Upper lobe of left lung (tissue), 6 donors: ENCODE results near the gene APBA3. TPM values are rescaled to one million over a fixed set of nuclear protein-coding genes. Genes with fewer than 3 reads are reported as not detected.

ENCODE experiments used
- ATAC-seq, 2 donors: fragments of 200-7000 bp; cut with Tn5 transposase; one replicate each; pipeline ENCODE4 v1.9.1; 2022; ENCODE audit warnings: mild to moderate bottlenecking in 2 of 2, moderate library complexity in 2 of 2; ENCODE audit not compliant: low FRiP score in 2 of 2
- DNase-seq, 2 donors: peaks; one replicate each; pipeline ENCODE4 v3.0.0-alpha.2; 2019 to 2020
- H3K27ac ChIP-seq, 4 donors: fragments of 200-600 bp; sonication (generic); one replicate each; pipeline ENCODE4 v1.5.1; 2016 to 2019
- H3K27me3 ChIP-seq, 4 donors: fragments of 200-600 bp; sonication (generic); one replicate each; pipeline ENCODE4 v1.5.1; 2017 to 2019
- H3K36me3 ChIP-seq, 4 donors: fragments of 200-600 bp; sonication (generic); one replicate each; pipeline ENCODE4 v1.5.1; 2016 to 2019
- H3K4me1 ChIP-seq, 4 donors: fragments of 200-600 bp; sonication (generic); one replicate each; pipeline ENCODE4 v1.5.1; 2018 to 2019
- H3K4me3 ChIP-seq, 4 donors: fragments of 200-600 bp; sonication (generic); one replicate each; pipeline ENCODE4 v1.5.1; 2017 to 2019; ENCODE audit warnings: mild to moderate bottlenecking in 2 of 4, moderate library complexity in 1 of 4
- H3K9me3 ChIP-seq, 4 donors: fragments of 200-600 bp; sonication (generic); one replicate each; pipeline ENCODE4 v1.5.1; 2018 to 2019
- EP300 ChIP-seq, 4 donors: sonication (generic); formaldehyde crosslinking; IDR thresholded peaks; one replicate each; pipeline ENCODE4 v1.5.1; 2017; ENCODE audit warnings: antibody characterized with exemption in 4 of 4, control low read depth in 2 of 4
- POLR2A ChIP-seq, 4 donors: fragments of 450-650 bp; IDR thresholded peaks; one replicate each; pipeline ENCODE4 v1.5.1; 2016 to 2017; ENCODE audit warnings: antibody characterized with exemption in 4 of 4, mild to moderate bottlenecking in 2 of 4
- POLR2AphosphoS5 ChIP-seq, 2 donors: sonication (generic); formaldehyde crosslinking; IDR thresholded peaks; one replicate each; pipeline ENCODE4 v1.5.1; 2017; ENCODE audit warnings: antibody characterized with exemption in 2 of 2
- WGBS, 2 donors: methylation state at CpG; one replicate each; pipeline ENCODE4 v1.1.5; 2017 to 2018; 5-methylcytosine and 5-hydroxymethylcytosine counted together
- total RNA-seq, 6 donors: library from RNA; depleted of rRNA in 4 of 6; stranded (reverse); fragments of >200 nt in 4 of 6; gene quantifications; one replicate each; pipeline versions ENCODE4 v1.1.0 to v1.2.1, GENCODE V29; 2016 to 2021
- TF ChIP-seq, protein P1 (sequence below), 6 experiments: fragments of 450-650 bp in 4 of 6; fragments of 200-600 bp in 2 of 6; sonication (generic) in 2 of 6; IDR thresholded peaks; one replicate each; pipeline ENCODE4 v1.5.1; 2016 to 2019; ENCODE audit warnings: antibody characterized with exemption in 6 of 6
- donor health status: DM: no; HTN: no; CAD: no; lungs with moderate emphysema.
- donor health status: DM: no; HTN: yes; CAD: no; lungs with severe emphysema.

The APBA3 gene
- total RNA-seq, 6 donors from 2014 or later = 13.4 to 92.2 (median 21.6) TPM

DNA sequence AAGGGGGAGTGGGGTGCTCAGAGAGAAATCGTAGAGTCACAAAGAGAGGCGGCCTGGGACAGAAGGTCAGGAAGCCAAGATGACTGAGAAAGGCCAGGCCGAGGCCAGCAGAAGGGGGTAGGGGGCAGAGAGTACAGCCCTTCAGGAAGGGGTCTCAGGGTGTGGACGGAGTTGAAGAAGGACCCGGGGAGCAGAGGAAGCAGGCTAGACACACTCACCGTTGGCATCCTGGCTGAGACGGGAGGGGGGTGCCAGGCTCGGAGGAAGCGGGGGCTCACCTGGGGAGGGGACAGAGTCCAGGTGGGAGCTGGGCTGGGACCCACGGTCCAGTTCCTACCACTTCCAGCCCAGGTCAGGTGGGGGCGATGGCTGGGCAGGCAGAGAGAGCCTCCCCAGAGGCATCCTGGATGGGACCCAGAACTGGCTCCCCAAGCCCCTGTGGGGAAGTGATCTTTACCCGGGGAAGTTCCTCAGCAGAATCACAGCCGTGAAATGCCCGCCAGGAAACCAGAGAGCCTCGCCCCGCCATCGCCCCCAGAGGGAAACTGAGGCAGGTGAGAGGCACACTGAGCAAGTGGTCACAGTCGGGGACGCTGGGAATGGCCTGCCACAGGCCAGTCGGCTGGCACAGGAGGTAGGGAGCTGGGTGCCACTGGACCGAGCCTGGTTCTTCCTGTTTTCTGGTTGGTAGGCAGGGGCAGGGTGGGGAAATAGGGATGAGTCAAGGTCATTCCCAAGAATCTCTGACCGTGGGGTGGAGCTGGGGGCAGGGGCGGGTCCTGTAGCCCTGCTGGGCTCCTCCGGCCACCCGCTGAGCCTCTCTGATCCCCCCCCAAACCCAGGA, 23.3 kb upstream of the APBA3 start:
- 32 to 33% methylated on average over 10 to 25 of the region's 25 CpGs for whole genome bisulfite sequencing, 2 donors
- Histone ChIP-seq H3K27me3 (peaks cover 0 to 7% (median 3%) of the 10 kb centered on the region in 4 donors), H3K27ac (peak overlapping the region in 2 of 4 donors; percentile 30 to 79), H3K36me3 (peaks cover 0 to 10% (median 0%) of the 10 kb centered on the region in 4 donors), H3K4me1 (peaks cover 0 to 22% (median 4%) of the 10 kb centered on the region in 4 donors), H3K4me3 (peak overlapping the region in 3 of 4 donors; percentile 55 to 64 (median 63)), H3K9me3 (peaks cover 12 to 27% (median 17%) of the 10 kb centered on the region in 4 donors)
- DNase-seq = no peak
- TF ChIP-seq POLR2AphosphoS5 (IDR thresholded peaks at IDR 0.05) = no peak
- TF ChIP-seq, protein P1, sequence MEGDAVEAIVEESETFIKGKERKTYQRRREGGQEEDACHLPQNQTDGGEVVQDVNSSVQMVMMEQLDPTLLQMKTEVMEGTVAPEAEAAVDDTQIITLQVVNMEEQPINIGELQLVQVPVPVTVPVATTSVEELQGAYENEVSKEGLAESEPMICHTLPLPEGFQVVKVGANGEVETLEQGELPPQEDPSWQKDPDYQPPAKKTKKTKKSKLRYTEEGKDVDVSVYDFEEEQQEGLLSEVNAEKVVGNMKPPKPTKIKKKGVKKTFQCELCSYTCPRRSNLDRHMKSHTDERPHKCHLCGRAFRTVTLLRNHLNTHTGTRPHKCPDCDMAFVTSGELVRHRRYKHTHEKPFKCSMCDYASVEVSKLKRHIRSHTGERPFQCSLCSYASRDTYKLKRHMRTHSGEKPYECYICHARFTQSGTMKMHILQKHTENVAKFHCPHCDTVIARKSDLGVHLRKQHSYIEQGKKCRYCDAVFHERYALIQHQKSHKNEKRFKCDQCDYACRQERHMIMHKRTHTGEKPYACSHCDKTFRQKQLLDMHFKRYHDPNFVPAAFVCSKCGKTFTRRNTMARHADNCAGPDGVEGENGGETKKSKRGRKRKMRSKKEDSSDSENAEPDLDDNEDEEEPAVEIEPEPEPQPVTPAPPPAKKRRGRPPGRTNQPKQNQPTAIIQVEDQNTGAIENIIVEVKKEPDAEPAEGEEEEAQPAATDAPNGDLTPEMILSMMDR (IDR thresholded peaks at IDR 0.05) = no peak
- TF ChIP-seq EP300 (IDR thresholded peaks at IDR 0.05) = no peak
- no peak for TF ChIP-seq POLR2A (IDR thresholded peaks at IDR 0.05)
- peak; percentile 28 to 39 for ATAC-seq

DNA sequence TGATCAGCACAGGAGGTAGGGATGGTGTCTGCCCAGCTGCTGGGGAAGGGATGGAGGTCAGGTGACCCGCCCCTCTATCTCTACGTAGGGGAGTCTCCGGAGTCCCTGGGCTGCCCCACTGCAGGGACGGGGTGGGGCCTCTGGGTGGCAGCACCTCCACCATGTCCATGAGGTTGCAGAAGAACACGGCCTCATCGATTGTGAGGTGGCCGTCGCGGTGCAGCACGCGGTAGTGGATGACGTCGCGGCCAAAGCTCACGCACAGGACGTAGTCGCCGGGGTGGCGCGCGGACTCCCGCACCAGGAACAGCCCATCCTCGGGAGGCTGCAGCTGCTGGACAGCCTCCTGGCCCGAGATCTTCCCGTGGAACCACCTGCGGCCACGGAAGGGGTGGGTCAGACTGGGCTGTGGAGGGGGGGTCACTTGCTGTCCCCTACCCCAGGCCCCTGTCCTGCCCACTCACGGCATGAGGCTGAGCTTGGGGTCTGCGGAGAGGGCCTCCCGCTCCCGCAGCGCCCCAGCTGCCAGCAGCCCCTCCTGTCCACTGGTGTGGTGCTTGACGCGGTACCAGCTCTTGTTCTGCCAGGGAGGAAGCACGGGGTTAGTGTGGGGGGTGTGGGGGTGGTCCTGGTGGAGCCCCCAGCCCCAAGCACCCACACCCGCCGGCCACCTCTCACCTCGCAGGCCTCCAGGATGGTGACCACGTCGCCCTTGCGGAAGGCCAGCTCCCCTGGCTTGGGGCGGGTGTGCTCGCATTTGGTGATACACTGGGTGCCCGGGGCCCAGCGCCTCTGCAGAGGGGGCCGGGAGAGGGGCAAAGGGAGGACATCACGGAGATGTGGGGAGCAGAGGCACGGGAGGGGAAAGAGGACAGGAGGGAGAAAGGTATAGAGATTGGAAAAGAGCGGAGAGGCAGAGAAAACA, 22.4 kb upstream of the APBA3 start:
- Histone ChIP-seq H3K4me1 (peaks cover 0 to 22% (median 4%) of the 10 kb centered on the region in 4 donors), H3K9me3 (peaks cover 12 to 27% (median 17%) of the 10 kb centered on the region in 4 donors), H3K4me3 (no peak overlapping the region), H3K36me3 (peaks cover 0 to 10% (median 0%) of the 10 kb centered on the region in 4 donors), H3K27me3 (peaks cover 0 to 7% (median 3%) of the 10 kb centered on the region in 4 donors), H3K27ac (no peak overlapping the region)
- TF ChIP-seq POLR2A (IDR thresholded peaks at IDR 0.05) (no peak), EP300 (IDR thresholded peaks at IDR 0.05) (no peak), POLR2AphosphoS5 (IDR thresholded peaks at IDR 0.05) (no peak)
- TF ChIP-seq, protein P1 (IDR thresholded peaks at IDR 0.05) = peak in 5 of 6 experiments; percentile 20 to 39 (median 25)
- WGBS, 2 donors = 80 to 87% methylated on average over 44 to 48 of the region's 49 CpGs
- DNase-seq (peak in 1 of 2 donors; percentile 83), ATAC-seq (no peak)

DNA sequence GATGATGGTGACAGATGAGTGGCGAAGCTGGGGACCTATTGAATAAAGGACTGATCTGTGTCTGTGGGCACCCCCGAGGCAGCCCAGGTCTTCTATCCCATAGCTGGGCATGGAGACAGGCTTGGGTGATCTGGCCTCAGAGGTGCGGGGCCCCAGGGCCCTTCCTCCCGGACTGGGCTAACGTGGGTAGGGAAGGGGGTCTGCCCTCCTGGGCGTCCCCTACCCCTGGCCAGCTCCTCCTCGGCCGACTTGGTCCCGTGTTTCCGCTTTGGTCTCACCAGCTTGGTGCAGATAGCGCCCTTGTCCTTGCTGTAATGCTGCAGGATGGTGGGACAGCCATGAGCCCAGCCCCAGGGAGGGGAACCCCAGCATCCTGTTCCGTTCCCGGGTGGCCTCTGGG, 21.4 kb upstream of the APBA3 start:
- Histone ChIP-seq H3K27me3 (peaks cover 0 to 7% (median 3%) of the 10 kb centered on the region in 4 donors), H3K36me3 (peaks cover 0 to 10% (median 0%) of the 10 kb centered on the region in 4 donors), H3K4me3 (no peak overlapping the region), H3K9me3 (peaks cover 12 to 27% (median 17%) of the 10 kb centered on the region in 4 donors), H3K4me1 (peaks cover 0 to 22% (median 4%) of the 10 kb centered on the region in 4 donors), H3K27ac (no peak overlapping the region)
- ATAC-seq (no peak), DNase-seq (no peak)
- TF ChIP-seq, protein P1 (IDR thresholded peaks at IDR 0.05) = no peak
- no peak for TF ChIP-seq POLR2A (IDR thresholded peaks at IDR 0.05)
- no peak for TF ChIP-seq POLR2AphosphoS5 (IDR thresholded peaks at IDR 0.05)
- 94 to 98% methylated on average over 10 to 11 of the region's 13 CpGs for WGBS, 2 donors

DNA sequence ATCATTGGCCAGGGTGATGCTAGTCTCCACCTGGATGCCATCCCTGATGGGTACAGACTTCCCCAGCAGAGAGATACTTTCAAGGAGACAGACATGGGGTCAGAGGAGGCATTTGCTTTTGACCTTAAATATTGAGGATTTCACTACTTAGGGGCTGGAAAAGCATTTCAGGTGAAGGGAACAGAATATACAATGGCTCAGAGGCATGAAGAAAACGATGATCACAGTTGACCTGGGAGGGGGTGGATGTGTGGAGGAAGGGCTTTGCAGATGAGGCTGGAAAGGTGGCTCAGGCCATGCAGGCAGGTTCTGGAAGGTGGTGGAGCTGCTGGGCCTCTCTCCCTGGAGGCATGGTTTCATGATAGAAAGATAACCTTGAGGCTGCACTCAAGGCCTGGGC, 20.8 kb upstream of the APBA3 start:
- ATAC-seq (no peak), DNase-seq (no peak)
- TF ChIP-seq, protein P1 (IDR thresholded peaks at IDR 0.05) = no peak
- TF ChIP-seq EP300 (IDR thresholded peaks at IDR 0.05) (no peak), POLR2AphosphoS5 (IDR thresholded peaks at IDR 0.05) (no peak), POLR2A (IDR thresholded peaks at IDR 0.05) (no peak)
- 86 to 100% methylated on average over 1 of the region's 1 CpG for WGBS, 2 donors
- H3K27ac ChIP-seq = no peak overlapping the region
- H3K4me3 ChIP-seq = no peak overlapping the region
- H3K9me3 ChIP-seq = peaks cover 12 to 27% (median 17%) of the 10 kb centered on the region in 4 donors
- H3K36me3 ChIP-seq = peaks cover 0 to 10% (median 0%) of the 10 kb centered on the region in 4 donors
- peaks cover 0 to 22% (median 4%) of the 10 kb centered on the region in 4 donors for H3K4me1 ChIP-seq
- H3K27me3 ChIP-seq = peaks cover 0 to 7% (median 3%) of the 10 kb centered on the region in 4 donors
